ENCODE measurements around the gene PEX13.
"Not testable (repeated sequence)": the region's sequence is repeated elsewhere in the genome, so short reads cannot be mapped to it uniquely, and the experiment has no call there.

PEX13 gene

GRCh38 chr2:61009355-61009754 is 8.2 kb upstream of the PEX13 start:
- DNase-seq (ENCODE audit: low spot score) = no peak

- DNase-seq (ENCODE audit: low spot score) = peak; percentile 16
Observed at GRCh38 chr2:61011678-61012077, 5.8 kb upstream of the PEX13 start.

GRCh38 chr2:61012303-61012702 is 5.2 kb upstream of the PEX13 start:
- not testable (repeated sequence) for DNase-seq (ENCODE audit: low spot score)

- no peak for DNase-seq (ENCODE audit: low spot score)
Observed at GRCh38 chr2:61013382-61013781, 4.1 kb upstream of the PEX13 start.

GRCh38 chr2:61014763-61015162 is 2.8 kb upstream of the PEX13 start:
- DNase-seq (ENCODE audit: low spot score) = no peak

- no peak for DNase-seq (ENCODE audit: low spot score)
Observed at GRCh38 chr2:61015976-61016375, 1.5 kb upstream of the PEX13 start.

GRCh38 chr2:61016392-61017002 is 1.0 kb upstream of the PEX13 start:
- DNase-seq (ENCODE audit: low spot score) = no peak

GRCh38 chr2:61017003-61017555 is 441 bp upstream of the PEX13 start:
- peak; percentile 78 for DNase-seq (ENCODE audit: low spot score)

- DNase-seq (ENCODE audit: low spot score) = no peak
Observed at GRCh38 chr2:61018318-61018755, 817 bp downstream of the PEX13 start.

- DNase-seq (ENCODE audit: low spot score) = no peak
Observed at GRCh38 chr2:61018798-61019197, 1.3 kb downstream of the PEX13 start.

- no peak for DNase-seq (ENCODE audit: low spot score)
Observed at GRCh38 chr2:61021228-61021660, 3.7 kb downstream of the PEX13 start.

GRCh38 chr2:61023670-61024069 is 6.2 kb downstream of the PEX13 start:
- DNase-seq (ENCODE audit: low spot score) = no peak

GRCh38 chr2:61029533-61029932 is 12.0 kb downstream of the PEX13 start:
- DNase-seq (ENCODE audit: low spot score) = no peak

GRCh38 chr2:61034592-61034991 is 17.1 kb downstream of the PEX13 start:
- not testable (repeated sequence) for DNase-seq (ENCODE audit: low spot score)

- not testable (repeated sequence) for DNase-seq (ENCODE audit: low spot score)
Observed at GRCh38 chr2:61036643-61037042, 19.1 kb downstream of the PEX13 start.

- DNase-seq (ENCODE audit: low spot score) = no peak
Observed at GRCh38 chr2:61042807-61043206, 25.3 kb downstream of the PEX13 start.

- peak; percentile 41 for DNase-seq (ENCODE audit: low spot score)
Observed at GRCh38 chr2:61044636-61045035, 27.1 kb downstream of the PEX13 start.

- no peak for DNase-seq (ENCODE audit: low spot score)
Observed at GRCh38 chr2:61045226-61045625, 27.7 kb downstream of the PEX13 start.

GRCh38 chr2:61045999-61046398 is 28.5 kb downstream of the PEX13 start:
- no peak for DNase-seq (ENCODE audit: low spot score)

GRCh38 chr2:61055557-61055956 is 38.0 kb downstream of the PEX13 start:
- no peak for DNase-seq (ENCODE audit: low spot score)

- no peak for DNase-seq (ENCODE audit: low spot score)
Observed at GRCh38 chr2:61057562-61057961, 40.0 kb downstream of the PEX13 start.

- no peak for DNase-seq (ENCODE audit: low spot score)
Observed at GRCh38 chr2:61059382-61059781, 41.9 kb downstream of the PEX13 start.

- DNase-seq (ENCODE audit: low spot score) = peak; percentile 95
Observed at GRCh38 chr2:61065714-61066709, 48.5 kb downstream of the PEX13 start, which contains the start of gene SANBR. Gene SANBR (plus strand): TSS chr2:61065871. CDS start chr2:61070351, 4,480 bp downstream.
